AG09319 (cell line): Measurements from ENCODE around the gene ULK4.

Experiments
- DNase-seq: peaks from one replicate; pipeline ENCODE4 v3.0.0-alpha.2; 2010; ENCODE audit warnings: low read depth; ENCODE audit errors: extremely low read depth
- CTCF ChIP-seq: IDR thresholded peaks from 2 replicates; pipeline ENCODE4 v1.5.1; 2011; ENCODE audit warnings: low read depth, mild to moderate bottlenecking, inconsistent platforms, low read length, moderate library complexity

The ULK4 gene

GRCh38 chr3:41350441-41350840, 611.5 kb downstream of the ULK4 start:
- no peak for DNase-seq
- TF ChIP-seq CTCF: no peak

GRCh38 chr3:41348401-41348800, 613.5 kb downstream of the ULK4 start:
- no peak for TF ChIP-seq CTCF
- no peak for DNase-seq

- TF ChIP-seq CTCF: no peak
- no peak for DNase-seq
Observed at GRCh38 chr3:41346698-41347270, 615.1 kb downstream of the ULK4 start.

GRCh38 chr3:41345788-41346187, 616.1 kb downstream of the ULK4 start:
- no peak for TF ChIP-seq CTCF
- no peak for DNase-seq

GRCh38 chr3:41339758-41340157, 622.1 kb downstream of the ULK4 start:
- TF ChIP-seq CTCF: no peak

GRCh38 chr3:41338276-41338675, 623.6 kb downstream of the ULK4 start:
- no peak for TF ChIP-seq CTCF
- no peak for DNase-seq

More at GRCh38 chr3:41339758-41340157, 622.1 kb downstream of the ULK4 start:
- no peak for DNase-seq

- DNase-seq: no peak
Observed at GRCh38 chr3:41334426-41334825, 627.5 kb downstream of the ULK4 start.

More at GRCh38 chr3:41334426-41334825, 627.5 kb downstream of the ULK4 start:
- no peak for TF ChIP-seq CTCF
